ENCODE data around the gene NUBPL.
"Not testable (repeated sequence)": the region's sequence is repeated elsewhere in the genome, so short reads cannot be mapped to it uniquely, and the experiment has no call there.

Gene NUBPL

GRCh38 chr14:31678421-31679249, 117.4 kb downstream of the NUBPL start:
- no peak for DNase-seq

DNA sequence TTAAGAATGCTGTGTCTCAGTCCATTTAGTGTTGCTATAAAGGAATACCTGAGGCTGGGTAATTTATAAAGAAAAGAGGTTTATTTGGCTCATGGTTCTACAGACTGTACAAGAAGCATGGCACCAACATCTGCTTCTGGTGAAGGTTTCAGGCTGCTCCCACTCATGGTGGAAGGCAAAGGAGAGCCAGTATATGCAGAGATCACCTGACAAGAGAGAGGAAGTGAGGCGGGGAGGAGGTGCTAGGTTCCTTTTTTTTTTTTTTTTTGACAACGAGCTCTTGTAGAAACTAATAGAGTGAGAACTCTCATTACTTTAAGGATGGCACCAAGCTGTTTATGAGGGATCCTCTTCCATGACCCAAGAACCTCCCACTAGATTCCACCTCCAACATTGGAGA, 121.6 kb downstream of the NUBPL start:
- no peak for DNase-seq

DNA sequence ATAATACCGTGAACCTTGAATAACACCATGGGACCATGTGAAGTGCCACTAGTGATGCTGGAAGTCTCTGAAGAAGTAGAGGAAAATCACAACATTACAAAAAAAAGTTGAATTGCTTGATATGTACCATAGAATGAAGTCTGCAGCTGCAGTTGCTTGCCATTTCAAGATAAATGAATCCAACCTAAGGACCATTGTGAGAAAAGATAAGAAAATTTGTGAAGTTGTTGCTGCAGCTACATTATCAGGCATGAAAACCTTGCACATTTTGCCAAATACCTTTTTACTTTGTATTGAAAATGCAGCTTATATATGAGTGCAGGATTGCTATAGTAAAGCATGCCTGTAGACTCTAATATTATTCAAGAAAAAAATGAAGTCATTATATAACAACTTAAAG, 126.5 kb downstream of the NUBPL start:
- no peak for DNase-seq

DNA sequence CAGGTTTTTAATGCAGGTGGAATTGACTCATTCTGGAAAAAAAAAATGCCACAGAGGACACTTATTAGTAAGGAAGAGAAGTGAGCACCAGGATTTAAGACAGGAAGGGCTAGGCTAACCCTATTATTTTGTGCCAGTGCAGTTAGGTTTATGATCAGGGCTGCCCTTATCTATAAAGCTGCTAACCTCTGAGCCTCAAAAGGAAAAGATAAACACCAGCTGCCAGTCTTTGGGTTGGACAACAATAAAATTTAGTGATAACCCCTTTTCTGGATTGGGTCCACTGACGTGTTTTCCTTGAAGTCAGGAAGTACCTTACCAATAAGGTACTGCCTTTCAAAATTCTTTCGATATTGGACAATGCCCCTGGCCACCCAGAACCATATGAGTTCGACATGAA, 128.9 kb downstream of the NUBPL start:
- no peak for DNase-seq

DNA sequence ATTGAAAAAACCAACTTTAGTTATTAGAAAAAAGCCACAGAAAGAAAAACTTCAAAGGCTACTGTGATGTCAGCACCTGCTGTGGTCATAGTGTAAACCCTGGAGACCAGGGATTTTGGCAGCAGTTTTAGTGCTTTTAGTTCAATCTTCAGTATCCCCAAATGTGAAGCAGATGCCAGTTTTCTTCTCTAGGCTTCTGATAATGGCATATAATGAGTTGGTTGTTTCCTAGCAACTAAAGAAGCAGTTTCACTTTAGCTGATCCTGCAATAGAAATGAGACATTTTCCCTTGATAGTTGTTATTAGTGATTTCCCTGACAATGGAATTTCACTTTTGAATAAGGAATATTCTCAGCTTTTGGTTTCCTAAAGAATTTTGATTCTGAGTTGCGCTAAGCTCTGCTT, 131.2 kb downstream of the NUBPL start:
- no peak for DNase-seq

GRCh38 chr14:31696378-31696777, 135.2 kb downstream of the NUBPL start:
- no peak for DNase-seq

DNA sequence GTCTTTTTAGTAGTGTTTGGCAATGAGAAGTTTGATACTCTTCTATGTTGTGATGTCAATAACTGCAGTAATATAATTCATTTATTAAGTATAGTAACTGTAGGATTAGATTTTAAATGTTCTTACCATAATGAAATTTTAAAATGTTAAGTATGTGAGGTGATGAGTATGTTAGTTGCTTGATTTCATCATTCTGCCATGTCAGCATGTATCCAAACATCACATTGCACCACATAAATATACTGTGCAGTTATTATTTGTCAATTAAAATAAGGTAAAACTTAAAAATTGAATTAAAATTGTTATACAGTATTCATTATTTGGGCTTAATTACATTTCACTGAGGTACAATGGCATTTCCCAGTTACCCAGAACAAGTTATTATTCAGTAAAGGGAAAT, 138.6 kb downstream of the NUBPL start:
- DNase-seq, result no peak

DNA sequence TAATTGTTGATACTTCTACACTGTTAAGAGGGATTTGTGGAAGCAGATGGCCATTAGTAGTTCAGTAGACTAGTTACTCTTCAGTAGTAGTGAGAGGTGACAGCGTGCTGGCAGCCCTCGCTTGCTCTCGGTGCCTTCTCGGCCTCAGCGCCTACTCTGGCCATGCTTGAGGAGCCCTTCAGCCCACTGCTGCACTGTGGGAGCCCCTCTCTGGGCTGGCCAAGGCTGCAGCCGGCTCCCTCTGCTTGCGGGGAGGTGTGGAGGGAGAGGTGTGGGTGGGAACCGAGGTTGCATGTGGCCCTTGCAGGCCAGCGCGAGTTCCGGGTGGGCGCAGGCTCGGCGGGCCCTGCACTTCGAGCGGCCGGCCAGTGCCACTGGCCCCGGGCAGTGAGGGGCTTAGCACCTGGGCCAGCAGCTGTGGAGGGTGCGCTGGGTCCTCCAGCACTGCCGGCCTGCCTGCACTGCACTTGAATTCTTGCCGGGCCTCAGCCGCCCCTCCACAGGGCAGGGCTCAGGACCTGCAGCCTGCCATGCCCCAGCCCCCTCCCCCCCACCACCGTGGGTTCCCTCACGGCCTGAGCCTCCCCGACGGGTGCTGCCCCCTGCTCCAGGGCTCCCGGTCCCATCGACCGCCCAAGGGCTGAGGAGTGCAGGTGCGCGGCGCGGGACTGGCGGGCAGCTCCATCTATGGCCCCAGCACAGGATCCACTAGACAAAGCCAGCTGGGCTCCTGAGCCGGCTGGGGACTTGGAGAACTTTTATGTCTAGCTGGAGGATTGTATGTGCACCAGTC, 139.3 kb downstream of the NUBPL start:
- DNase-seq, result no peak

- DNase-seq, result no peak
Measured at GRCh38 chr14:31702130-31702529, 140.9 kb downstream of the NUBPL start.

- no peak for DNase-seq
Measured at GRCh38 chr14:31703056-31703455, 141.9 kb downstream of the NUBPL start.

- DNase-seq, result no peak
Measured at GRCh38 chr14:31705731-31706130, 144.5 kb downstream of the NUBPL start.

DNA sequence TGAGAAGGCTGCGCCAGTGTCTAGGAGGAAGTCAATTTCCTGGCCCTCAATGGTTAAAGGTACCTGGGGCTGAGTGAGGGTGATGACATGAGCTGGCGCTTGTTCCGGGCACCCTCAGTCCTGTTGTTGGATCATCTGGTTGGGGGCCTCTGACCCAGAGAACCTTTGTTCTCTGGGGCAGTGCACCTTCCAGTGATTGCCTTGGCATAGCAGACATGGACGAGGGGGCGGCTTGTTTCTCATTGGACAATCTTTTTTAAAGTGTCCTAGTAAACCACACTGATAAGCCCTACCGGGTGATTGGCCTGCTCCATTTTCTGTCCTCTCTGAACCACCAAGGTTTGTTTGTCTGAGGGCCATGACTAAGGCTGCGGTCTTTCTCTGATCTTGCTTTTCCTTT, 147.5 kb downstream of the NUBPL start:
- not testable (repeated sequence) for DNase-seq

GRCh38 chr14:31712244-31713127, 151.3 kb downstream of the NUBPL start:
- no peak for DNase-seq

GRCh38 chr14:31716208-31716607, 155.0 kb downstream of the NUBPL start:
- no peak for DNase-seq

DNA sequence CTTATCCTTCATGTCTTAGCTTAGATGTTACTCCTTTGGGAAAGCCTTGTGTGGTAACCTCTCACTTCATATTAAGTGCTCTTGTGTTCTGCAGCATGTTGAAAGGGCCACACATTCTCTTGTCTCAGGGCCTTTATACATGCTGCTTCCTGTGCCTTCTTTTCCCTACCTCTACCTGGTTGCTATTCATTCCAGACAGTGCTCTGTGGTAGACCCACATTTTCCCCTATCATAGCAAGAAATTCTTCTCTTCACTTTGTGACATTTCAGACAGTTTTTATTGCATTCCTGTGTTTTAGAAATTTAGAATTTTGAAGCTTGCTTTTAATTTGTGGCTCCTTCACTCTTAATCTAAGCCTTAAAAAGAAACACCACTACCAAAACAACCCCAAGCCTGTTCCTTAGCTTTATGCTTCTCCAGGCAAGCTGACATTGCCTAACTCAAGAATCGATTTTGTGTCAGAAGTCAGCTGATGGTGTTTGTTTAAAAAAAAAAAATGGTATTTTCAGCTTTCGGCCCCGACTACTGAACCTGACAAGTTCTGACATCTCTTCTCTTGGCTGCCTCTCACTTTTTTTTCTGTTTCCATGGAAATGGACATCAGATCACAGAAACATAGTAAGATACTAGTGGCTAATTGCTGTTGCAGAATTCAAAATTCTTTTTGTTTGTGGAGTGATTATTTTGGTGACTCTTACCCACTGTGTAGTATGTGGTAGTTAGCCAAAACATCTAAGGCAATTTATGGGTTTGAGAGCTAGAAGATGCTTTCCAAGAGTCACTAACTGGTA, 156.3 kb downstream of the NUBPL start:
- DNase-seq, result no peak

- no peak for DNase-seq
Measured at GRCh38 chr14:31718585-31718984, 157.4 kb downstream of the NUBPL start.

DNA sequence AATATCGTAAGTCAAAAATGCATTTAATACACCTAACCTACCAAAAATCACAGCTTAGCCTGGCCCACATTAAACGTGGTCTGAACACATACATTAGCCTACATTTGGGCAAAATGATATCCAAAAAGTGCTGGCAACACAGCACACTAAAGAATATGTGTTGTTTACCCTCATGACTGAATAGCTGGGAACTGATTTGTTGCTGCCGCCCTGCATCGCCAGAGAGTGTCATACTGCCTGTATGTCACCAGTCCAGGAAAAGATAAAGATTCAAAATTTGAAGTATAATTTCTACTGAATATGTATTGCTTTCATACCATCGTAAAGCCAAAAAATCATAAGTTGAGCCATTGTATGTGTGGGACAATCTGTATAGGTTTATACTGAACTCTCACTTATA, 157.8 kb downstream of the NUBPL start:
- DNase-seq, result no peak

DNA sequence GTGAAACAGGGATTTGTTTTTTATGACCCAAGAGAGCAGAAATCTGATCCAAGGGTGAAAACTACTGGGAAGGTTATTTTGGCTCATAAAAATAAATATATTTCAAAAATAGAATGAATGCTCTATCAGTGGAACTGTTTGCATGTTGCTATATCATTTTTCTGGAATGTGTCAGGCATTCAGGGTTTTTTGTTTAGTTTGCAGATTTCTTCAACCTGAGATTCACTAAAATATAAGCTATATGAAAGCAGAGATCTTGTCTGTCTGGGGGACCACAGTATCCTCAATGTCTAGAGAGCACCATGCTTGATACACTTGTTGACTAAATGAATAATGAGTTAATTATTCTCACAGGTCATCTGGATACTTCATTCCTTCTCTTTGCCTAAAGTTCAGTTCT, 165.1 kb downstream of the NUBPL start:
- DNase-seq, result no peak

GRCh38 chr14:31727797-31728196, 166.6 kb downstream of the NUBPL start:
- no peak for DNase-seq

- no peak for DNase-seq
Measured at GRCh38 chr14:31740688-31741087, 179.5 kb downstream of the NUBPL start.

GRCh38 chr14:31745741-31746140, 184.5 kb downstream of the NUBPL start:
- DNase-seq, result no peak

DNA sequence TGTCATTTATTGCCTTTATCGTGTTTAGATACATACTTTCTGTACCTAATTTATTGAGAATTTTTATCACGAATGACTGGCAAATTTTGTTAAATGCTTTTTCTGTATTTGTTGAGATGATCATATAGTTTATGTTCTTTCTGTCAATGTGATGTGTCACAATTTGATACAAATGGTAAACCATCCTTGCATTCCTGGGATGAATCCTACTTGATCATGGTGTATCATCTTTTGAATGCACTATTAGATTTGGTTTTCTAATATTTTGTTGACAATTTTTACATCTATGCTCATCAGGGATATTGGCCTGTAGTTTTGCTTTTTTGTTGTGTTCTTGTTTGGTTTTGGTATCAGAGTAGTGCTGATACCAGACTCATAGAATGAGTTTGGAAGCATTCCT, 185.1 kb downstream of the NUBPL start:
- DNase-seq, result no peak
